ENCODE measurements around the gene TECTA.
A peak's percentile ranks its signal among the peaks of the same experiment; 100 is the strongest.
"Not testable (repeated sequence)": the region's sequence is repeated elsewhere in the genome, so short reads cannot be mapped to it uniquely, and the experiment has no call there.

Gene TECTA

GRCh38 chr11:121161349-121161917, 60.4 kb downstream of the TECTA start:
- no peak for DNase-seq (ENCODE audit: low read depth)
- H3K4me3 ChIP-seq (ENCODE audit: low read length), result no peak overlapping the region
- no peak for TF ChIP-seq CTCF (IDR thresholded peaks at IDR 0.05; ENCODE audit: insufficient read depth, low read depth, low read length, missing control alignments)

GRCh38 chr11:121163658-121164308, 62.7 kb downstream of the TECTA start:
- TF ChIP-seq CTCF (IDR thresholded peaks at IDR 0.05; ENCODE audit: insufficient read depth, low read depth, low read length, missing control alignments), result no peak
- DNase-seq (ENCODE audit: low read depth), result peak; percentile 53
- no peak overlapping the region for H3K4me3 ChIP-seq (ENCODE audit: low read length)

- not testable (repeated sequence) for DNase-seq (ENCODE audit: low read depth); H3K4me3 ChIP-seq (ENCODE audit: low read length)
Measured at GRCh38 chr11:121177629-121178028, 76.6 kb downstream of the TECTA start.

GRCh38 chr11:121179306-121179705, 78.3 kb downstream of the TECTA start:
- no peak for DNase-seq (ENCODE audit: low read depth)
- TF ChIP-seq CTCF (IDR thresholded peaks at IDR 0.05; ENCODE audit: insufficient read depth, low read depth, low read length, missing control alignments), result no peak
- no peak overlapping the region for H3K4me3 ChIP-seq (ENCODE audit: low read length)

- no peak overlapping the region for H3K4me3 ChIP-seq (ENCODE audit: low read length)
- no peak for TF ChIP-seq CTCF (IDR thresholded peaks at IDR 0.05; ENCODE audit: insufficient read depth, low read depth, low read length, missing control alignments)
- DNase-seq (ENCODE audit: low read depth), result no peak
Measured at GRCh38 chr11:121180183-121180582, 79.1 kb downstream of the TECTA start.

- no peak overlapping the region for H3K4me3 ChIP-seq (ENCODE audit: low read length)
- no peak for TF ChIP-seq CTCF (IDR thresholded peaks at IDR 0.05; ENCODE audit: insufficient read depth, low read depth, low read length, missing control alignments)
- no peak for DNase-seq (ENCODE audit: low read depth)
Measured at GRCh38 chr11:121188776-121189175, 87.7 kb downstream of the TECTA start.

- DNase-seq (ENCODE audit: low read depth), result no peak
- TF ChIP-seq CTCF (IDR thresholded peaks at IDR 0.05; ENCODE audit: insufficient read depth, low read depth, low read length, missing control alignments), result no peak
- H3K4me3 ChIP-seq (ENCODE audit: low read length), result no peak overlapping the region
Measured at GRCh38 chr11:121191818-121192217, 90.8 kb downstream of the TECTA start.
